ENCODE measurements around the gene APOBEC4. TPM values are rescaled to one million over a fixed set of nuclear protein-coding genes. Genes with fewer than 3 reads are reported as not detected.

APOBEC4 gene
- total RNA-seq, 4 donors from 2014 or later, result not detected

DNA sequence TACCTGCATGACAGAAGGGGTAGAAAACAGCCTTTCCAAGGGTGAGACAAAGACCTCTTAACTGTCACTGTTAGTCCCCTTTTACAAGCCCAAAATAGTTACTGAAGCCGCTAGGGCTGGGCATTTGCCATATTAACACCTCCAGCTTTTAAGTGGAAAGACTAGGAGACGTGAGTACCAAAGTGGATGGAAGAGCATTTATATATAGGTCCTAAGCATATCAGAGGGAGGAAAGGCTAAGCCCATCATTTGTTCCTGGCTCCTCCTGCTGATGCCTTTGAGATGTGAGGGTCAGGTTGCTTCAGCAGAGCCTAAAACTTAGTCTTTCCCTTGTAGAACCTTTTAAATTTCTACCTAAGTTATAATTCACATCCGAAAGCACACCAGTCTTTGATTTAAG is 25.7 kb upstream of the APOBEC4 start:
- intact Hi-C loops (cut with DNase I), result no loop called here
- no peak for DNase-seq
- 80 to 88% methylated on average over 3 of the region's 3 CpGs for WGBS, 2 donors
- H3K27me3 ChIP-seq, result no peaks in the 10 kb centered on the region
- no peak overlapping the region for H3K27ac ChIP-seq
- H3K4me1 ChIP-seq, result peaks cover 0 to 11% (median 0%) of the 10 kb centered on the region in 3 donors
- no peak overlapping the region for H3K4me3 ChIP-seq
- no peaks in the 10 kb centered on the region for H3K36me3 ChIP-seq
- H3K9me3 ChIP-seq, result no peaks in the 10 kb centered on the region
- no peak for TF ChIP-seq CTCF (IDR thresholded peaks at IDR 0.05)
- no peak for TF ChIP-seq POLR2A (IDR thresholded peaks at IDR 0.05)

GRCh38 chr1:183676586-183677189 is 23.6 kb upstream of the APOBEC4 start:
- no peaks in the 10 kb centered on the region for H3K27me3 ChIP-seq
- H3K9me3 ChIP-seq, result peaks cover 0 to under 1% (median 0%) of the 10 kb centered on the region in 3 donors
- WGBS, 2 donors, result 29 to 67% methylated on average over 2 of the region's 2 CpGs
- H3K27ac ChIP-seq, result no peak overlapping the region
- H3K4me1 ChIP-seq, result peaks cover 0 to 11% (median 0%) of the 10 kb centered on the region in 3 donors
- intact Hi-C loops (cut with DNase I), result no loop called here
- TF ChIP-seq CTCF (IDR thresholded peaks at IDR 0.05) (no peak), POLR2A (IDR thresholded peaks at IDR 0.05) (no peak)
- no peak overlapping the region for H3K4me3 ChIP-seq
- no peak for DNase-seq
- no peaks in the 10 kb centered on the region for H3K36me3 ChIP-seq

DNA sequence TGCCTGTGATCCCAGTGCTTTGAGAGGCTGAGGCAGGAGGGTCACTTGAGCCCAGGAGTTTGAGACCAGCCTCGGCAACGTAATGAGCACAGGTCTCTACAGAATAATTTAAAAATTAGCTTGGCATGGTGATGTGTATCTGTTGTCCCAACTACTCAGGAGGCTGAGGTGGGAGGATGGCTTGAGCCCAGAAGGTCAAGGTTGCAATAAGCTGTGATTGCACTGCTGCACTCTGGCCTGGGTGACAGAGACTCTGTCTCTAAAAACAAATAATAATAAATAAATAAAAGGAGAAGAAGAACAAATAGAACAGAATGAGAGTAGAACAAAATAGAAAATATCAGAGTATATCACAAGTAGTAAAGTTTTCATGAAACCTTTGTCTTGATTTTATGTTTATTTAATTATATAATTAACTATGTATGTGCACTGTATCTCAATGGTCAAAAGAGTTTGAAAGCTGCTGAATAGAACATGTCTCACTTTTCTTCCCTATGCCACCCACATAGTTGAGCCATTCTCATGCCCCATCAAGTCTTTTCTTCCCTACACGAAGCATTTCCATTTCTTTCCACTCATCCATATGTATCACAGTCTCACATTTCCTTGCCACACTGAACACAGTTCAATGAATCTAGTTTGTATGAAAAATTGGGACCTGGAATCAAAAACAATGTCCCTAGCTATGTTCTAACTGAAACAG is 22.9 kb upstream of the APOBEC4 start:
- TF ChIP-seq POLR2A (IDR thresholded peaks at IDR 0.05) (no peak), CTCF (IDR thresholded peaks at IDR 0.05) (no peak)
- Histone ChIP-seq H3K27ac (no peak overlapping the region), H3K36me3 (no peaks in the 10 kb centered on the region), H3K4me3 (no peak overlapping the region), H3K9me3 (peaks cover 0 to 5% (median 5%) of the 10 kb centered on the region in 3 donors), H3K27me3 (no peaks in the 10 kb centered on the region), H3K4me1 (peaks cover 0 to 11% (median 0%) of the 10 kb centered on the region in 3 donors)
- 69 to 75% methylated on average over 3 of the region's 3 CpGs for WGBS, 2 donors
- intact Hi-C loops (cut with DNase I), result no loop called here
- DNase-seq, result no peak

- Histone ChIP-seq H3K4me3 (no peak overlapping the region), H3K4me1 (peaks cover 0 to 11% (median 0%) of the 10 kb centered on the region in 3 donors), H3K27ac (no peak overlapping the region), H3K9me3 (peaks cover 0 to 5% (median 5%) of the 10 kb centered on the region in 3 donors), H3K36me3 (no peaks in the 10 kb centered on the region), H3K27me3 (no peaks in the 10 kb centered on the region)
- TF ChIP-seq POLR2A (IDR thresholded peaks at IDR 0.05), result no peak
- no peak for TF ChIP-seq CTCF (IDR thresholded peaks at IDR 0.05)
- intact Hi-C loops (cut with DNase I), result no loop called here
- no peak for DNase-seq
These were observed 22.3 kb upstream of the APOBEC4 start for GRCh38 chr1:183675381-183675780.

DNA sequence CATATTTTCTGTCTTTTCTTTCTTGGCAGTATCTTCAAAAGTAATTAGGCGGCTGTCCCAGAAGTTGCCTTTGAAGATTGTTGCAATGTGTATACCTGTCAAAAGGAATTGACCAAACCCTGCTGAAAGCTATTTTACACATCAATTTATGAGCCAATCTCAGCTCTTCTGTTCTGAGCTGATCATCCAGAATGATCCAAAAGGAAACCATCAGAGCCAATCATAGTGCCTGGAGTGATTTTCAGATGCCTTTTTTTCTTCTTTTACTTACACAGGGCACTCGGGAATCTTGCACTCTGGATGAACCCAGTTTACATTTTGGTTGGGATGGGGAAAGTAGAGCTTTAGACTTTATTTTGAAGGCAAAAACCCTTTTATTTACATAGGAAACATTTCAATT is 21.8 kb upstream of the APOBEC4 start:
- Histone ChIP-seq H3K27me3 (no peaks in the 10 kb centered on the region), H3K9me3 (peaks cover 0 to 5% (median 5%) of the 10 kb centered on the region in 3 donors), H3K4me3 (no peak overlapping the region), H3K4me1 (peaks cover 0 to 11% (median 0%) of the 10 kb centered on the region in 3 donors), H3K27ac (no peak overlapping the region), H3K36me3 (no peaks in the 10 kb centered on the region)
- intact Hi-C loops (cut with DNase I), result no loop called here
- no peak for DNase-seq
- 38 to 55% methylated on average over 2 of the region's 2 CpGs for WGBS, 2 donors
- TF ChIP-seq CTCF (IDR thresholded peaks at IDR 0.05) (no peak), POLR2A (IDR thresholded peaks at IDR 0.05) (no peak)

Data from esophagus squamous epithelium (tissue), 5 donors.